HepG2 (cell line): ENCODE measurements around the gene FCGR3A. TPM values are rescaled to one million over a fixed set of nuclear protein-coding genes. Genes with fewer than 3 reads are reported as not detected.

Experiments
- ATAC-seq: fragments of 200-7000 bp; cut with Tn5 transposase; 3 replicates; pipeline ENCODE4 v1.9.1; 2020; ENCODE audit warnings: mild to moderate bottlenecking, moderate library complexity
- BruUV-seq: library from RNA; stranded (reverse); fragments of 400-500 nt; replicated peaks from 2 replicates; lab custom pipeline; 2021; lab: Mats Ljungman, UMichigan
- CTCF ChIA-PET: fragments of 300-600 bp; formaldehyde crosslinking; extraction: SDS; loops from one replicate; lab custom pipeline; 2021; ENCODE audit warnings: low total read pairs, inconsistent platforms, low intra/inter-chr PET ratio; lab: Yijun Ruan, JAX
- POLR2A ChIA-PET: fragments of 350-600 bp; sonication (Branson Sonifier 250); formaldehyde crosslinking; loops from one replicate; lab custom pipeline; 2020; ENCODE audit warnings: antibody characterized with exemption, inconsistent platforms; lab: Yijun Ruan, JAX
- DNase-seq: peaks from one replicate; pipeline ENCODE4 v3.0.0-alpha.2; 2015; ENCODE audit warnings: low spot score
- FAIRE-seq: peaks from 3 replicates; lab custom pipeline; 2011; peaks lifted over from hg19 to GRCh38; lab: Jason Lieb, UNC
- H2AFZ ChIP-seq: one replicate; pipeline ENCODE4 v1.6.1; 2011; ENCODE audit warnings: low read length, inconsistent platforms
- H3K27ac ChIP-seq: fragments of 300-600 bp; 3 replicates; pipeline ENCODE4 v1.8.0; 2011; ENCODE audit warnings: mixed run types, mild to moderate bottlenecking, mixed read lengths, low read length, inconsistent platforms; ENCODE audit not compliant: insufficient read depth; ENCODE audit errors: extremely low read length
- H3K27me3 ChIP-seq, 2 experiments: fragments of 200-600 bp in 1 of 2; 2 replicates in 1 of 2; 3 replicates in 1 of 2; pipeline versions ENCODE4 v1.6.0 to v1.8.0; 2011; ENCODE audit warnings: low read length in 2 of 2, mild to moderate bottlenecking in 2 of 2, moderate library complexity in 2 of 2, inconsistent platforms in 1 of 2; ENCODE audit not compliant: insufficient read depth in 2 of 2, control insufficient read depth in 1 of 2
- H3K36me3 ChIP-seq, 2 experiments: fragments of 200-600 bp in 1 of 2; replicated peaks in 1 of 2; 2 replicates in 1 of 2; 3 replicates in 1 of 2; pipeline versions ENCODE4 v1.5.1 to v1.8.0; 2011; ENCODE audit warnings: low read length in 2 of 2, inconsistent platforms in 1 of 2; ENCODE audit not compliant: insufficient read depth in 2 of 2, control insufficient read depth in 1 of 2
- H3K4me1 ChIP-seq: 2 replicates; pipeline ENCODE4 v1.5.1; 2012; ENCODE audit warnings: low read length, inconsistent platforms; ENCODE audit not compliant: insufficient read depth
- H3K4me2 ChIP-seq: 2 replicates; pipeline ENCODE4 v1.6.0; 2011; ENCODE audit warnings: low read depth, low read length, inconsistent platforms
- H3K4me3 ChIP-seq, 3 experiments: fragments of 200-600 bp in 1 of 3; sonication (generic), shearing (Covaris generic) in 1 of 3; replicated peaks in 1 of 3; 2 replicates each; pipeline ENCODE4 v1.5.1; 2011 to 2016; ENCODE audit warnings: low read length in 3 of 3, inconsistent platforms in 2 of 3, low read depth in 2 of 3, mild to moderate bottlenecking in 2 of 3, control low read depth in 1 of 3, mixed read lengths in 1 of 3; ENCODE audit not compliant: insufficient read depth in 1 of 3
- H3K79me2 ChIP-seq: one replicate; pipeline ENCODE4 v1.6.1; 2011; ENCODE audit warnings: low read length, inconsistent platforms; ENCODE audit not compliant: insufficient read depth
- H3K9ac ChIP-seq: 2 replicates; pipeline ENCODE4 v1.6.0; 2011; ENCODE audit warnings: mild to moderate bottlenecking, low read depth, low read length, inconsistent platforms; ENCODE audit not compliant: insufficient read depth
- H3K9me3 ChIP-seq: 2 replicates; pipeline ENCODE4 v1.5.1; 2012; ENCODE audit warnings: mild to moderate bottlenecking, low read length
- H4K20me1 ChIP-seq: 2 replicates; pipeline ENCODE4 v1.6.0; 2011; ENCODE audit warnings: inconsistent platforms, mild to moderate bottlenecking, low read length, moderate library complexity; ENCODE audit not compliant: insufficient read depth
- BATF2 ChIP-seq: sonication (generic); formaldehyde crosslinking; IDR thresholded peaks from 2 replicates; pipeline ENCODE4 v1.8.0; 2022; ENCODE audit warnings: mild to moderate bottlenecking, missing genetic modification reagents, moderate library complexity
- CC2D1A ChIP-seq: sonication (generic); formaldehyde crosslinking; IDR thresholded peaks from 2 replicates; pipeline ENCODE4 v1.8.1; 2023; ENCODE audit warnings: mild to moderate bottlenecking, missing genetic modification reagents
- CEBPG ChIP-seq: IDR thresholded peaks from 2 replicates; pipeline ENCODE4 v1.6.1; 2016
- CHD4 ChIP-seq: fragments of 200-600 bp; sonication (generic); IDR thresholded peaks from 2 replicates; pipeline ENCODE4 v1.7.0; 2017; ENCODE audit warnings: mild to moderate bottlenecking, low read length, borderline replicate concordance
- FIP1L1 ChIP-seq: fragments of 200-400 bp; formaldehyde crosslinking; IDR thresholded peaks from 2 replicates; pipeline ENCODE4 v1.6.1; 2018; ENCODE audit warnings: low read depth, mild to moderate bottlenecking, low read length, moderate library complexity, borderline replicate concordance; ENCODE audit not compliant: insufficient read depth
- HDAC1 ChIP-seq: sonication (generic); formaldehyde crosslinking; IDR thresholded peaks from 2 replicates; pipeline ENCODE4 v1.5.1; 2020; ENCODE audit warnings: mild to moderate bottlenecking, missing genetic modification reagents
- IKZF1 ChIP-seq: fragments of 450-650 bp; IDR thresholded peaks from 2 replicates; pipeline ENCODE4 v1.7.1; 2016
- KDM6A ChIP-seq: IDR thresholded peaks from 2 replicates; pipeline ENCODE4 v1.6.1; 2016; ENCODE audit warnings: low read depth
- MATR3 ChIP-seq: sonication (generic); formaldehyde crosslinking; IDR thresholded peaks from 2 replicates; pipeline ENCODE4 v1.4.0; 2020; ENCODE audit warnings: missing genetic modification reagents
- PHF8 ChIP-seq: sonication (generic); formaldehyde crosslinking; IDR thresholded peaks from 2 replicates; pipeline ENCODE4 v1.5.0; 2020; ENCODE audit warnings: missing genetic modification reagents
- SPEN ChIP-seq: sonication (generic); formaldehyde crosslinking; IDR thresholded peaks from 2 replicates; pipeline ENCODE4 v1.5.1; 2020; ENCODE audit warnings: low read depth, mild to moderate bottlenecking, missing genetic modification reagents
- SSRP1 ChIP-seq: IDR thresholded peaks from 2 replicates; pipeline ENCODE4 v1.6.1; 2016; ENCODE audit warnings: control low read depth
- TBX2 ChIP-seq: sonication (generic); formaldehyde crosslinking; IDR thresholded peaks from 2 replicates; pipeline ENCODE4 v1.5.0; 2020; ENCODE audit warnings: missing genetic modification reagents, mild to moderate bottlenecking, borderline replicate concordance
- ZNF709 ChIP-seq: sonication (generic); formaldehyde crosslinking; IDR thresholded peaks from 2 replicates; pipeline ENCODE4 v1.5.0; 2020; ENCODE audit warnings: mild to moderate bottlenecking, missing genetic modification reagents
- ZSCAN12 ChIP-seq: sonication (generic); formaldehyde crosslinking; IDR thresholded peaks from 2 replicates; pipeline ENCODE4 v1.9.0; 2021; ENCODE audit warnings: mild to moderate bottlenecking, missing genetic modification reagents
- WGBS: methylation state at CpG from one replicate; pipeline ENCODE4 v1.1.6; 2017; ENCODE audit warnings: low lambda C conversion rate; 5-methylcytosine and 5-hydroxymethylcytosine counted together
- in situ Hi-C: cut with HindIII; loops from 2 replicates; pipeline ENCODE4 v1.10.0; 2017; ENCODE audit warnings: low pct_unique_long_range_greater_than_20kb; ENCODE audit not compliant: extremely low pct_ligation_motif_present
- intact Hi-C: fragments of 100-400 bp; cut with micrococcal nuclease; formaldehyde crosslinking; loops from one replicate; pipeline ENCODE4 v1.10.0; 2022; ENCODE audit not compliant: unreplicated experiment
- polyA plus RNA-seq, 8 experiments: library from polyadenylated mRNA; depleted of rRNA in 3 of 8; stranded (reverse) in 7 of 8; unstranded in 1 of 8; fragments of >200 nt; fragmentation: Illumina TruSeq in 4 of 8; extraction: Trizol in 4 of 8; gene quantifications; 2 replicates each; pipeline versions ENCODE4 v1.2.1 to v1.2.3, GENCODE V29; 2011 to 2016; ENCODE audit warnings: low read depth in 4 of 8, missing spikeins in 1 of 8, mixed read lengths in 1 of 8; ENCODE audit not compliant: insufficient read depth in 1 of 8
- total RNA-seq, 5 experiments: library from RNA; depleted of rRNA; stranded (reverse); fragments of >200 nt; fragmentation: Illumina TruSeq; extraction: Trizol; gene quantifications; 2 replicates each; pipeline ENCODE4 v1.2.3, GENCODE V29; 2016; ENCODE audit warnings: low read depth in 1 of 5
- TF ChIP-seq, protein P1 (sequence below): sonication (generic); formaldehyde crosslinking; IDR thresholded peaks from 2 replicates; pipeline ENCODE4 v1.4.0; 2020; ENCODE audit warnings: missing genetic modification reagents

FCGR3A gene
- total and polyA plus RNA-seq, 2 of the 13 experiments (the other 11 are each of a cell fraction or from before 2014, with no cell fraction given): not detected

GRCh38 chr1:161502181-161502580 is 47.4 kb downstream of the FCGR3A start:
- H3K9ac ChIP-seq: no peak overlapping the region
- CTCF ChIA-PET: no interaction called here
- TF ChIP-seq FIP1L1 (no peak), PHF8 (CRISPR knock-in tag) (no peak), ZSCAN12 (CRISPR knock-in tag) (no peak), ZNF709 (no peak), CHD4 (no peak), SPEN (CRISPR knock-in tag) (no peak), KDM6A (CRISPR knock-in tag) (no peak), SSRP1 (CRISPR knock-in tag) (no peak), HDAC1 (no peak), MATR3 (CRISPR knock-in tag) (no peak), IKZF1 (no peak), CEBPG (CRISPR knock-in tag) (no peak), TBX2 (CRISPR knock-in tag) (no peak), BATF2 (CRISPR knock-in tag) (no peak), CC2D1A (no peak)
- TF ChIP-seq, protein P1, sequence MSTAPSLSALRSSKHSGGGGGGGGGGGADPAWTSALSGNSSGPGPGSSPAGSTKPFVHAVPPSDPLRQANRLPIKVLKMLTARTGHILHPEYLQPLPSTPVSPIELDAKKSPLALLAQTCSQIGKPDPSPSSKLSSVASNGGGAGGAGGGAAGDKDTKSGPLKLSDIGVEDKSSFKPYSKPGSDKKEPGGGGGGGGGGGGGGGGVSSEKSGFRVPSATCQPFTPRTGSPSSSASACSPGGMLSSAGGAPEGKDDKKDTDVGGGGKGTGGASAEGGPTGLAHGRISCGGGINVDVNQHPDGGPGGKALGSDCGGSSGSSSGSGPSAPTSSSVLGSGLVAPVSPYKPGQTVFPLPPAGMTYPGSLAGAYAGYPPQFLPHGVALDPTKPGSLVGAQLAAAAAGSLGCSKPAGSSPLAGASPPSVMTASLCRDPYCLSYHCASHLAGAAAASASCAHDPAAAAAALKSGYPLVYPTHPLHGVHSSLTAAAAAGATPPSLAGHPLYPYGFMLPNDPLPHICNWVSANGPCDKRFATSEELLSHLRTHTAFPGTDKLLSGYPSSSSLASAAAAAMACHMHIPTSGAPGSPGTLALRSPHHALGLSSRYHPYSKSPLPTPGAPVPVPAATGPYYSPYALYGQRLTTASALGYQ (CRISPR knock-in tag): no peak
- H3K9me3 ChIP-seq: no peaks in the 10 kb centered on the region
- no peak overlapping the region for H3K4me3 ChIP-seq
- in situ Hi-C loops (no loop called here), intact Hi-C loops (no loop called here)
- DNase-seq (no peak), FAIRE-seq (no peak), ATAC-seq (no peak)
- H3K4me2 ChIP-seq: no peak overlapping the region
- H4K20me1 ChIP-seq: no peaks in the 10 kb centered on the region
- WGBS: 18% methylated on average over 4 of the region's 4 CpGs
- POLR2A ChIA-PET: no interaction called here
- H3K36me3 ChIP-seq: no peaks in the 10 kb centered on the region
- peaks cover 21% of the 10 kb centered on the region for H3K4me1 ChIP-seq
- no peaks in the 10 kb centered on the region for H3K79me2 ChIP-seq
- no TSS peak for BruUV-seq
- H3K27me3 ChIP-seq: no peaks in the 10 kb centered on the region
- no peak overlapping the region for H2AFZ ChIP-seq
- H3K27ac ChIP-seq: no peak overlapping the region
